Measurements from ENCODE around the gene CSRP3.

DNA sequence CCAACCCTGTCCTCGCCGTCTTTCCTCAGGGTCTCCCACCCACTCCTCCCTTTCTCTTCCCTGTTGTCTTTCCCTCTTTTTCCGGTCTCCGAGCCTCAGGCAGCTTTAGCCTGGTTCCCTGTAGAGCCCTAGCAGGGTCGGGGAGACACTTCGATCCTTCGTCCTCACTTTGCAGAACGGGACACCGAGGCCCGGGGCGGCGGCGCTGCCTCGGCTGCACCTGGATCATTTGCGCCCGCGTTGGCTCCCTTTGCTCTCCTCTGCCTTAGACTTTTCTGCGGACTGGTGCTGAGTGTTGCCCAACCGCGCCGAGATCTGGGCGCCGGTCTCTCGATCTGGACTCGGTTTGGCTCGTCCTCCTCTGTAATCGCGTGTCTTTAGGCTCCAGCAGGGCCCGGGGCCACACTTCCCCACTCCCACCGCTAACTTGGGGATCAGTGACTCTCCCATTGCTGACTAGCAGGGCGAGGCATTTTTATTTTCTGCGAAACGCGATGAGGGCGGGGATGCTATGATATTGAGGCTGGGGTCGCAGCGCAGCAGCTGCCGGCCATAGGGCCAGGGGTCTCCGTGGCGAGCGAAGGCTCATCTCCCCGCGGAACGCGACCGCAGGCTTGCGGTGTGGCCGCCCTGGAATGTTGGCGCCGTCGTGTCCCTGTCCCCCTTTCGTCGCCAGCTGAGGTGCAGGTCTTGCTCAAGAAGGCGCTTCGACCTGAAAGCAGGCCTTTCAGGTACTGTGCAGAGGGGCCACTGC is 40.6 kb upstream of the CSRP3 start:
- TF ChIP-seq, protein P1, sequence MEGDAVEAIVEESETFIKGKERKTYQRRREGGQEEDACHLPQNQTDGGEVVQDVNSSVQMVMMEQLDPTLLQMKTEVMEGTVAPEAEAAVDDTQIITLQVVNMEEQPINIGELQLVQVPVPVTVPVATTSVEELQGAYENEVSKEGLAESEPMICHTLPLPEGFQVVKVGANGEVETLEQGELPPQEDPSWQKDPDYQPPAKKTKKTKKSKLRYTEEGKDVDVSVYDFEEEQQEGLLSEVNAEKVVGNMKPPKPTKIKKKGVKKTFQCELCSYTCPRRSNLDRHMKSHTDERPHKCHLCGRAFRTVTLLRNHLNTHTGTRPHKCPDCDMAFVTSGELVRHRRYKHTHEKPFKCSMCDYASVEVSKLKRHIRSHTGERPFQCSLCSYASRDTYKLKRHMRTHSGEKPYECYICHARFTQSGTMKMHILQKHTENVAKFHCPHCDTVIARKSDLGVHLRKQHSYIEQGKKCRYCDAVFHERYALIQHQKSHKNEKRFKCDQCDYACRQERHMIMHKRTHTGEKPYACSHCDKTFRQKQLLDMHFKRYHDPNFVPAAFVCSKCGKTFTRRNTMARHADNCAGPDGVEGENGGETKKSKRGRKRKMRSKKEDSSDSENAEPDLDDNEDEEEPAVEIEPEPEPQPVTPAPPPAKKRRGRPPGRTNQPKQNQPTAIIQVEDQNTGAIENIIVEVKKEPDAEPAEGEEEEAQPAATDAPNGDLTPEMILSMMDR (IDR thresholded peaks at IDR 0.05), result no peak
- TF ChIP-seq EP300 (IDR thresholded peaks at IDR 0.05), result no peak
